OCI-M2 (cell line): ENCODE results near the gene EHHADH.
"Not testable (repeated sequence)": the region's sequence is repeated elsewhere in the genome, so short reads cannot be mapped to it uniquely, and the experiment has no call there.

Source experiments
- DNase-seq: peaks from one replicate; lab custom pipeline; 2025; ENCODE audit not compliant: unreplicated experiment; lab: John Stamatoyannopoulos, UW

Gene EHHADH

DNA sequence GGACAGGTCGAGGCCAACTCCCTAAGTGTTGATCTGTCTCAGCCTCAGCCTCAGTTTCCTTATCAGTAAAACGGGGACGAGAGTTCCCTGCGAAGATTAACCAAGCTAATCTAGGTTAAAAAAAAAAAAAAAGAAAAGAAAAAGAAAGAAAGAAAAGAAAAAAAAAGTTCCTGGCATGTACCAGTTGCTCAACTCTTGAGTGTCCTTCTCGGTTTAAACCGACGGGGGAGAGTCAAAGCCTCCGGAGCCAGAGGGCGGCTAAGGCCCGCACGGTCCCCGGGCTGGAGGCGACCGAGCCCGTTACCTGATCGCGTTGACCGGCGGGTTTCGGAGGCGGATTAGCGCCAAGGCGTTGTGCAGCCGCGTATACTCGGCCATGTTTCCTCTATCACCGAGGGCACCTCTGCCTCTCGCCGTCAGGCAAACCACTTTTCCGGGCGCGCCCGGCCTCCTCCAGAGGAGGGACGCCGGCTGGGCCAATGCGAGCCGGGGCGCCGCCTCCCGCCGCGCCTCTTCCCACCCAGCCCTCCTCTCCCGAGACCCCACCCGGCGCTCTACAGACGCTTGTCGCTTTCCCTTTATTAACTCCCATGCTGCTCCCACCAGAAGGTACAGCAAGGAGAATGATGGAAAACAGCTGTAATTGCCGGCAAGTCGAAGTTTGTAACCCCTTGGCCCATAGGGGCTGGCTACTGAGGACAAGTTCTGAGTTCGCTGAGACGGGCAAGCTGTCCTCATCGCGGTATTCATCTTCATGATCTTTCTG, at the start of gene EHHADH:
EHHADH (minus strand) TSS at position 405 of the 766 bp plus-strand sequence; CDS start at position 378, 27 bp downstream.
- DNase-seq = no peak

DNA sequence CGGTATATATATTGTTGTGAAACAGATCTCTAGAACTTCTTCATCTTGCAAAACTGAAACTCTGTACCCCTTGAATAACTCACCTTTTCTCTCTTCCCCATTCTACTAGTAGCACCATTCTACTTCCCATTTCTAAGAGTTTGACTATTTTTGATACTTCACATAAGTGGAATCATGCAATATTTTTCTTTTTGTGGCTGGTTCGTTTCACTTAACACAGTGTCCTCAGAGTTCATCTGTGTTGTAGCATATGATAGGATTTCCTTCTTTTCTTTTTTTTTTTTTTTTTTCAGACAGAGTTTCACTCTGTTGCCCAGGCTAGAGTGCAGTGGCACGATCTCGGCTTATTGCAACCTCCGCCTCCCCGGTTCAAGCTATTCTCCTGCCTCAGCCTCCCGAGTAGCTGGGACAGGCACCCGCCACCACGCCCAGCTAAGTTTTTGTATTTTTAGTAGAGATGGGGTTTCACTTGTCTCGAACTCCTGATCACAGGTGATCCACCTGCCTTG, 46.1 kb upstream of the EHHADH start:
- not testable (repeated sequence) for DNase-seq

DNA sequence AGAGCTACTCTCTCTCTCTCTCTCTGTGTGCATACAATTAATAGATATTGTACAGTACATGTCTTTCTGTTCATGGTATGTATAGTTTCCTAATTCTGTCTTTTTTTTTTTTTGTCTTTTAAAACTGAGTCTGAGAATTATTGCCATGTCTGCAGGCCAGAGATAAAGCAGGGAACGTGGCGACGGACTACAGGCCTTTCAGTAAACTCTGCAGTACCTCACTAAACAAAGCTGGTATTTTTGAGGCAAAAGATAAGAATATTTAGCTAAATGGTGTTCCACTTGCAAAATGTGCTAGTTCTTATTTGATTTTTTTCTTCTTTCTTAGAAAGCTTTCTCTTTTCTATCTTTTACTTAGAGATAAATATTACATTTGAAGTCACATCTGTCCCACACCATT, 44.0 kb upstream of the EHHADH start:
- peak; percentile 13 for DNase-seq

DNA sequence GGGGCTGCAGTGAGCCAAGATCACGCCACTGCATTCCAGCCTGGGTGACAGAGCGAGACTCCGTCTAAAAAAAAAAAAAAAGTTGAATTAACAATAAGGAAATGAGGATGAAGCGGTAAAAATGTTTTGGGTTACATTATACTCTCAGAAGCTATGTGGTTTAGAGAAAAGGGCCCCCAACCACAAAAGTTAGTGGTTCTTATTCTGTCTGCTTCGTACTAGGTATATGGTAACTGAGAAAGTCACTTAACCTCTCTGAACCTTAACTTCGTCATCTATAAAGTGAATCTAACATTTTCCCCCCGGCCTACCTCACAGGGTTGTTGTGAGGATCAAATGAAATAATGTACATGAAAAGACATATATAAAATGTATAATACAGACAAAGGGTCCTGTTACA, 38.4 kb upstream of the EHHADH start:
- DNase-seq = no peak

DNA sequence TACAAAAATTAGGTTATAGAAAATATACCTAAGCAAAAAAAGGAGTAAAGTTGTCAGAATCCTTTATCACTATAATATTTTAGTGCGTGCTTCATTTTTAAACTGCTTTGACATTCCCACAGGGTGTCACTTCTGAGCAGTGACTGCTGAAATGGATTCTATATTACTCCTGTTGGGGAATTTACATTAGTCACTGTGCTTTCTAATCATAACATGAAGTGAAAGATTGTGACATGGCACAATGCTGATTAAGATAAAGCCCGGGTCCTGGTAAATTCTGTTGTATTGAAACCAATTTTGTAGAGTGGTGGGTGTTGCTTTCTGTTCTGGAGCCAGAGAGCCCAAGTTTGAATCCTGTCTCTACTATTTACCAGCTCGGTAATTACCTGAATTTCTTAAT, 36.4 kb upstream of the EHHADH start:
- no peak for DNase-seq

DNA sequence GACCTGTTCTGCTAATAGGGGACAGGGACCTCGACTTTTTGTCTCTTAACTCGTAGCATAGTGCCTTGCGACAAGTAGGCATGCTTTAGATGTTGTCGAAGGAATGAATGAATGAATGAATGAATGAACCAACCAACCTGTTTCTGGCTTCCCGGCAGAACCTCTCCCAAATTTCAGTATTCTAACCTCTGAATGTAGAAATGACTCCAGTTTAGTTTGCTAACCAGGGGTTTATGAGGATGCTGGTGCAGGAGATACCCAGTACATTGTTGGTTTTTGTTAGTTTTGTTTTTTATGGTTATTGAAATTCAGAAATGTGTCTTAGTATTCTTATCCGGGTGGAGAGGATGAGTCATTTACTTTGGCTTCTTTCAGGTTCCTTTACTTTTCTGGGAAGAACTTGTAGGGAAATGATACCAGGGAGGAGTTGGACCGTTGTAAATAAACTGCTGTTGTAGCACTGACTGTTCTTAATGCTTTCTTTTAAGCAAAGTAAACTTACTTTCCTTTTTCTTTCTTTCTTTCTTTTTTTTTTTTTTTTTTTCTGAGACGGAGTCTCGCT, 29.6 kb upstream of the EHHADH start:
- no peak for DNase-seq

DNA sequence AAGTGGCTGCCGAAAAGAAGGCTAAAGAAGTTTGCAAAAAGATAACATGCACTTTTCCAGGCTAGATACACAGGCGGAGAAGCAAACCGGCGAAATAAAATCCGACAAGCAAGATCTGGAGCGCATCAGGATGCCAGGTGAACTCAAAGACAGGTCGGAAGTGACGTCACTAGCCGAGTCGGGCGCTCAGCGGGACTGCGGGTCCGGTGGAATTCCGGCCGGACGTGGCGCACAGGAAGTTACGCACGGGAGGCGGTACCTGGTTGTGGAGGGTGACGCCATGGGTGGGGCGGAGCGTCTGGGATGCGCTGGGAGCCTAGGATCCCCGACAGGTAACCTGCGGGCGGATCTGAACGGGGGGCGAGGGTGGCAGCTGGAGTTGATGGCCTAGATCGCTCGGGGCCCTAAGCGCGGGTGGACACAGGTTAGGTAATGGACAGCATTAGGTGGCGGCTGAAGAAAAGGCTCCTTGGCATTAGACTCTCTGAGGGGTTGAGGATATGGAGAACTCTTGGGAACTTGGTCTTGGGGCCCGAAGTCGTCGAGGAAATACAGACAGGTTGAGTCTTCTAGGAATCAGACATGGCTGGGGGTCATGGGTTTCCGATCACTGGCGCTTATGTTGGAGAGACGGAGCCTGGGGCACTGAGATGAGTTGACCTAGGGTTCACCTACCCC, 29.0 kb upstream of the EHHADH start:
- peak; percentile 41 for DNase-seq

DNA sequence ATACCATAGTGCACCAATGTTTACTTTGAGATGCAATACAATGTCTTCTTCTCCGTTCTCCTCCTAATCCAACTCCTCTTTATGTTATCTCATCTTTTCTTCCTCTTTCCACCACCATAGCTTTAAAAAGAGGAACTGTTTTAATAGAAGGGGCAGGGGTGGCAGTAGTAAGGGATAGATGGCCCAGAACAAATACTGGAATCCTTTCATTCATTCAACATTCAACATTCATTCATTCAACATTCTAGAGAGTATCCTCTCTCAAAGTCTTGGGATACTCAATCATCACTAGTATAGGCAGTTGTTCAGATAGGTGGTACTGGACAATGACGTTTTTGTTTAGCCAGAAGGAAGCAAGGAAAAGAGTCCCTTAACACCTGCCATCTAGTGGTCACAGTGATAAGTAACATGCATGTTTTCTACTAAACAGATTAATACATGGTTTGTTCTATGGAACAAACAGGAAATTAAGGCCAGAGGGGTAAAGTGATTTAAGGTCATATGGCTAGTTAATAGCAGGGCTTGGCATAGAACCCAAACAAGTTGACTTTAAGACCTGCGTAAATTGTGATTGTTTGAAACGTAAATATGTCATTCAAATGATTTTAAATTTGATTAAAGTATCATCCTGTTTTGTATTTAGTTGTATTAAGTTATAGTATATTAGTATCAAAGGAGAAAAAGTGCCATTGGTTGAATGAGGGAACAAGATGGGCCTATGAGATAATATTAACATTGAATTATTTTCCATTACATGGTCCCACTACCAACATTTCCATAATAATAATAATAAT, 26.9 kb upstream of the EHHADH start:
- peak; percentile 50 for DNase-seq

DNA sequence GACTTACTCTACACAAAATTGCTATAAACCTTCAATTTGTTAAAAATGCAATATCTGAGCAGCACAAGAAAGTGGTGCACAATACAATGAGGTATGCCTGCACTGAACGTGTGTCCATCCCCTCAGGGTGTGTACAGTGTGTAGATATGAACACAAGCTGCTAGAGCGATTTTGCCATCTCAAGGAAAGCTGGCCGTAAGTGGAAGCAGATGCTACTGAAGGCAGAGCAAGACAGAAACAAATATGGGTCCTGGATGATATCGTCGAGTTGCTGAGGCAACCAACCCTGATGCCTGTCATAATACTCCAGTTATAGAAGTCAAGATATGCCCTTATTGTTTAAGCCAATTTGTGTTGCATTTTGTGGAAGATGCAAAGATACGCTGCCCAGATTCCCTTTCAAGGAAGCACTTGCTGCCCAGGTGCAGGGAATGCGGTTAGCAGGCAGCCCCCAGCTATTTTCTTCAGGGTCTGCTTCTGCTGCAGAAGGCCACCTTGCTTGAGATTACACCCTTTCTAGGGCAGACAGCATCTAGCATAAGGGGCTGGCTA, 25.8 kb upstream of the EHHADH start:
- DNase-seq = no peak

DNA sequence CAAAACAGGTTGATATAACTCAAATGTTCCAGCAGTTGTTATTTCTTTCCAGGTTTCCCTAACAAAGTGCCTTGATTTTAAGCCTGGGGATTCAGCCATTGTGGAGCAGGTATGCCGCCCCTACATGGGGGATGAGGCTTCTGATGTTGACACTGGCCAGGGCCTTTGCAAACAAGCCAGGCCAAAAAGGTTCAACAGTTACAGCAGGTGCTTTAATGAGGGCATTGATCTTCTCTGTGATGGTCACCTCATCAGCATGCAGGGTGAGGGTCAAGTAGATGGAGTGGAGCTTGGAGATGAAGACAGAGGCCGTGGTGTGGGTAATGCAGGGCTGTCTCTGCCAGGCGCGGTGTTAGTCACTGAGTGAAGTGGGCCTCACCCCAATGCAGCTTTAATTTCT, 22.6 kb upstream of the EHHADH start:
- DNase-seq = no peak

DNA sequence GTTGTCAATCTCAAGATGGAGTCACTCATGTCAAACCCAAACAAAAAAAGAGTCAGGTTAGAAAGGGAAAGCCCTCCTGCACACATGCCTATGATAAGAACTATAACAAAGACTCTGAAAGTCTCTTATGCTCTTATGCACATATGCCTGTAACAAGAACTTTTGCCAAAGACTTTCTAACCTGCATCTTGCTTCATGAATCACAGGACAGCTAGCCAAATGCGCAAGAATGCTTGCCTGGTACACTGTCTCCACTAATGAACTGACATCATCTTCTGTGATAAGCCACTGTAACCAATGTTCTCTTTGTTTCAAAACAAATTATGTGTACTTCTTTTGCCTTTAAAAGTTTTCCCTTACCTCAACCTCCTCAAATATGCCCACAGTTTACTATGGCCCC, 18.2 kb upstream of the EHHADH start:
- DNase-seq = no peak

DNA sequence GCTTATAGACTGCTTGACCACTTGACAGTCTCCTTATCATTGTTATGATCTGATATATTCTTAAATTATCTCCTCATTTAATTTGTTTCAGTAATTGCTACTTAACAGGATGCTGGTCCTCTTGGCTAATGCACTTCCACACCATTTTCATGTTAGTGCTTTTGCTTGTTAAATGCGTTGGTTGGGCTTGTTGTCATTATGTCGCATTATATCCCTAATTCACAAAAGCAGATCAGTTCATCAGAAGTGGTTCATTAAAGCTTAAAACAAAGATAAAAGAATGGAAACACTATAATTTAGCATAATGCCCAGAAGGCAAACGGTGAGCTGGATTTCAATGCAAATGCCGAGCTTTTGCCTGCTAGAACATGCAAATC, 17.1 kb upstream of the EHHADH start:
- no peak for DNase-seq

DNA sequence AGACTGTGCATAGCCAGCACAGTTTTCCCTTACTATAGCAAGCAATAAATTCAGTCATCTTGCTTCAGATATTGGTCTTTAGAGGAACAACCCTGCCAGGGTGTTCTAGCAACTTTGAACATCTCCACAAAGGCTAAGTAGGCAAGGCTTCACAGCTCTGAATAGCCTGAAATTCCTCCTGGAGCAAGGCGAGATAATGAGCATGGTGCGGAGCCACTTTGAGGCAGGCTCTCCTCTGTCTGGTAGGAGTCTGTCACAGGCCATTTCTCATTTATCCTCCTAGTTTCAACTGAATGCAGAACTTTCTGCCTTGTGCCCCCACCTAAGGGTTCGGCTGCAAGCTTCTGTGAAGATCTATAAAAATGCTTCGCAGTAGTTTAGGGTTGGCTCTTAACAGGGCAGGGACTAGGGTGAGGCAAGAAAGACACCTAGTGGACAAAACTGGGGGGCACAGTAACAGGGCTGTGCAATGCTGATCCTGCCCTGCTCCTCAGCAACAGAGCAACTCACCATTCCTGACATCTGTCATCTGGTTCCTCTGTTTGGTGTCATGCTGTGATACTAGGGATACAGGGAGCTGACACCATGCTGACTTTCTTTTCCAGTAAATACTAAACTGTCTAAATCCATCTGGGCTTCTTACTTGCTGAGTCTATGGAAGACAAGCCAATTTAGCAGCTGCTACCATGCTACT, 16.6 kb upstream of the EHHADH start:
- peak; percentile 22 for DNase-seq

DNA sequence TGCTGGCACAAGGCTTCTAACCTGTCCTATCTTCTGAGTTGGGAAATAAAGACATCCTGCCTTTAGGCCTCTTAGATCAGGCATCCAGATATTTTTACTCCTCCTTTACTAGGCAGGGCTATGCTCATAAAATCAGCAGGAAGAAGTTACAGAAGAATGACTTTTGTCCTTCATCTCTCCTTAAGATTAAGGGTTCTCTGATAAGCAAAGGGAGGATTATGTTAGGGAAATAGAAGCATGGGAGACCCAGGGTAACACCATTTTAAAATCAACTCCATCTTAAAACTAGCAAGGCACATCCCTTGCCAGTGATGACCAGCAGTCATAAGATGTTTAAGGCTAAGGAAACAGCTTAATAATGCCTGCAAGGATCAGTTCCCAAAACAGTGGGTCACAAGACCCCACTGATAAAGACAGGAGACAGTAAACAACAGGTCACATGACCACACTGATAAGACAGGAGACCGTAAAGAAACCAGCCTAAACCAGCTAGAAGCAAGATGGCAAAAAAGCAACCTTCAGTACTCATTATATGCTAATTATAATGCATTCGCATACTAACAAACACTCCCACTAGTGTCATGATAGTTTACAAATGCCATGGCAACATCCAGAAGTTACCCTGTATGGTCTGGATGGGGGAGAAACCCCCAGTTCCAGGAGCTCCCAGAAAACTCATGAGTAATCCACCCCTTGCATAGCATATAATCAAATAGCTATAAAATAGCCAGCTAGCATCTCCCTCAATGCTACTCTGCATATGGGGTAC, 14.5 kb upstream of the EHHADH start:
- DNase-seq = no peak

DNA sequence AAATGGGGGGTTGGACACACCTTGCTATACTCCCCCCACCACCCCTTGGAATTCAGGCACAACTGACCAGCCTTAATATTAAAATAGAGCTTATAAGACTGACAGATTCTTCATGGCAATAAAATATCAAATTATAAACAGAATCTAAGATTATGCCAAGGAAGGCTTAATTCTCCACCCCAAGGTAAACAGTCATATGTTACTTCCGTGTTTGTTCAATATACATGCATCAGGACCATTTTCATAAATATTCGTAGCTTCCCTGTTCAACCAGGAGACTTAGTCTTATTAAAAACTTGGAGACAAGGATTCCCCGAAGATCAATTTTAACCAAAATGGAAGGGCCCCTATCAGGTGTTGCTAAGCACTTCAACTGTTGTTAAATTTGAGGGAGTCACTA, 13.3 kb upstream of the EHHADH start:
- DNase-seq = no peak

DNA sequence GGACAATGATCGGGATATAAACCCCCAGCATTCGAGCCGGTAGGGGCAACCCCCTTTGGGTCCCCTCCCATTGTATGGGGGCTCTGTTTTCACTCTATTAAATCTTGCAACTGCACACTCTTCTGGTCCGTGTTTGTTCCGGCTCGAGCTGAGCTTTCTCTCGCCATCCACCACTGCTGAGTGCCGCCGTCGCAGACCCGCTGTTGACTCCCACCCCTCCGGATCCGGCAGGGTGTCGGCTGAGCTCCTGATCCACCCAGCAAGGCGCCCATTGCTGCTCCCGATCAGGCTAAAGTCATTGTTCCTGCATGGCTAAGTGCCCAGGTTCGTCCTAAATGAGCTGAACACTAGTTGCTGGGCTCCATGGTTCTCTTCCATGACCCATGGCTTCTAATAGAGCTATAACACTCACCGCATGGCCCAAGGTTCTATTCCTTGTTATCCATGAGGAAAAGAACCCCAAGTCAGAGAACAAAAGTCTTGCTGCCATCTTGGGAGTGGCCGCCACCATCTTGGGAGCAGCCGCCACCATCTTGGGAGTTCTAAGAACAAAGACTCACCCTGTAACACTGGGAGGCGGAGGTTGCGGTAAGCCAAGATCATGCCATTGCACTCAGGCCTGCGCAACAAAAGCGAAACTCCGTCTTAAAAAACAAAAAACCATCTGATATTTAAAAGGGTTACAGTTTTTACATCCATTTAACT, 11.2 kb upstream of the EHHADH start:
- no peak for DNase-seq

DNA sequence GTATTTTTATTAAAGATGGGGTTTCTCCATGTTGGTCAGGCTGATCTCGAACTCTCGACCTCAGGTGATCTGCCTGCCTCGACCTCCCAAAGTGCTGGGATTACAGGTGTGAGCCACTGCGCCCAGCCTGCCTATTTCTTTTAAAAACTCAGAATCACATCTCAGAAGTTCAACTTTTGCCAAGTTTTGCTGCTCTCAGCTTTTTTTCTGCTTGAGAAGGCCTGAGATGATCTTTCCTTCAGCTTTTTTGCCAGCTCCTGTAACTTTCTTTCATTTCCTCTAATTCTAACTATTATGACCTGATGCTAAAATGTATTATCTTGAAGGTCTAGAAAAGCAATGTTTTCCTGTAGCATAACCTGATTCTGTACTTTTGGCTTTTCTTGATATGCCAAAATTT, 9.6 kb upstream of the EHHADH start:
- no peak for DNase-seq

DNA sequence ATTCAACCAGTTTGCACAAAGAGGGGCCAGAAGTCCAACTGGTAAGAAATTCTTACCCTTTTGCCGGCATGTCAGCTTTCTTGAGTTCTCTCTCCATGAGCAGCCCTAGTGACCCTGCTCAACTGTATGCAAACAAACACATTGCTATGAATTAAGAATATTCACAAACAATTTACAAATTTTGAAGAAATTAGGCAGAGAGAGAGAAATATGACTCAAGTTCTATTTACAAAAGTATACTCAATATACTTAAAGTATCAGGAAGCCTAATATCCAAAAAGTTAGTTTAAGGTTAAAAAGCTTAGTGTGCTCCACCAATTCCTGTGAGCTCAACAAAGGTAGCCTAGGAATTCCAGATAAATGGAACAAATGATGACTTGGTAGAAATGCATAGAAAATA, 3.5 kb upstream of the EHHADH start:
- DNase-seq = no peak

DNA sequence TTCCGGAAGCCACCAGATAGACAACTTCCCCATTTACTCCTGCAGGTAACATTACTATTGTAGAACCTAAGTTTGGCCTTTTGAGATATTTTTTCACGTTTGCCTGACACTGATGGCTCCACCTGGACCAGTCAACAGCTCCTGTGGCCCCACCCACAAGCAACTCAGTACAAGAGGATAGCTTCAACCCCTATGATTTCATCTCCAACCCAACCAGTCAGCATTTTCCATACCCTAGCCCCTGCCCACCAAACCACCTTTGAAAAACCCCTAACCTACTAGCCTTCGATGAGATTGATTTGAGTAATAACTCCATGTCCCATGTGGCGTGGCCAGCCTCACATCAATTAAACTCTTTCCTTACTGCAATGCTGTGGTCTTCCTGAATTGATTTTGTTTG, 950 bp upstream of the EHHADH start:
- DNase-seq = no peak
